HEK293 (cell line): ENCODE measurements around the gene SLBP.

Experiments used
- CTCF ChIA-PET: fragments of 350-600 bp; formaldehyde crosslinking; extraction: SDS; loops from one replicate; lab custom pipeline; 2021; ENCODE audit warnings: antibody characterized with exemption; lab: Yijun Ruan, JAX
- POLR2A ChIA-PET: fragments of 300-600 bp; formaldehyde crosslinking; extraction: SDS; loops from one replicate; lab custom pipeline; 2020; ENCODE audit warnings: antibody characterized with exemption, inconsistent platforms; lab: Yijun Ruan, JAX
- H3K27ac ChIP-seq: fragments of 200-500 bp; sonication (Bioruptor generic); 2 replicates; pipeline ENCODE4 v1.5.1; 2014; ENCODE audit warnings: low read depth, low read length, control low read depth, inconsistent platforms; ENCODE audit errors: extremely low read depth
- H3K36me3 ChIP-seq, 2 experiments: fragments of 200-500 bp in 1 of 2; sonication (Bioruptor generic) in 1 of 2; 1 replicate in 1 of 2; 2 replicates in 1 of 2; pipeline ENCODE4 v1.5.1; 2014 to 2017; ENCODE audit warnings: inconsistent platforms in 2 of 2, low read length in 2 of 2; ENCODE audit not compliant: control insufficient read depth in 2 of 2, insufficient read depth in 1 of 2
- H3K4me1 ChIP-seq: fragments of 200-500 bp; sonication (Bioruptor generic); 2 replicates; pipeline ENCODE4 v1.5.1; 2014; ENCODE audit warnings: mild to moderate bottlenecking, low read length, inconsistent platforms; ENCODE audit not compliant: control insufficient read depth, insufficient read depth
- H3K4me3 ChIP-seq: 2 replicates; pipeline ENCODE4 v1.5.1; 2011; ENCODE audit warnings: low read depth, mild to moderate bottlenecking, control low read depth, low read length, moderate library complexity
- H3K9me3 ChIP-seq: fragments of 200-500 bp; sonication (Bioruptor generic); 2 replicates; pipeline ENCODE4 v1.5.1; 2014; ENCODE audit warnings: low read depth, low read length, inconsistent platforms; ENCODE audit not compliant: control insufficient read depth, insufficient read depth
- EGR2 ChIP-seq: fragments of 450-650 bp; formaldehyde crosslinking; IDR thresholded peaks from 2 replicates; pipeline ENCODE4 v1.5.1; 2016; ENCODE audit warnings: low read depth, missing biosample characterization, missing genetic modification characterization
- KLF9 ChIP-seq: fragments of 450-650 bp; formaldehyde crosslinking; IDR thresholded peaks from 2 replicates; pipeline ENCODE4 v1.5.1; 2016; ENCODE audit warnings: missing biosample characterization, missing genetic modification characterization, low read depth
- WT1 ChIP-seq: fragments of 450-650 bp; formaldehyde crosslinking; IDR thresholded peaks from 2 replicates; pipeline ENCODE4 v1.5.1; 2016; ENCODE audit warnings: missing biosample characterization, missing genetic modification characterization
- YY2 ChIP-seq: fragments of 450-650 bp; formaldehyde crosslinking; IDR thresholded peaks from 2 replicates; pipeline ENCODE4 v1.5.1; 2016; ENCODE audit warnings: missing biosample characterization, missing genetic modification characterization
- ZNF146 ChIP-seq: fragments of 450-650 bp; formaldehyde crosslinking; IDR thresholded peaks from 2 replicates; pipeline ENCODE4 v1.5.1; 2016; ENCODE audit warnings: missing biosample characterization, missing genetic modification characterization
- ZNF174 ChIP-seq: fragments of 450-650 bp; formaldehyde crosslinking; IDR thresholded peaks from 2 replicates; pipeline ENCODE4 v1.5.0; 2017; ENCODE audit warnings: missing biosample characterization, mild to moderate bottlenecking, missing genetic modification characterization
- ZNF211 ChIP-seq: fragments of 450-650 bp; formaldehyde crosslinking; IDR thresholded peaks from 2 replicates; pipeline ENCODE4 v1.5.1; 2016; ENCODE audit warnings: low read depth, missing biosample characterization, missing genetic modification characterization
- ZNF354C ChIP-seq: fragments of 450-650 bp; formaldehyde crosslinking; IDR thresholded peaks from 2 replicates; pipeline ENCODE4 v1.5.1; 2016; ENCODE audit warnings: missing biosample characterization, missing genetic modification characterization, low read depth, borderline replicate concordance
- ZNF426 ChIP-seq: fragments of 450-650 bp; formaldehyde crosslinking; IDR thresholded peaks from 2 replicates; pipeline ENCODE4 v1.5.1; 2017; ENCODE audit warnings: missing biosample characterization, missing genetic modification characterization, mild to moderate bottlenecking, inconsistent platforms, moderate library complexity
- ZNF561 ChIP-seq: fragments of 450-650 bp; IDR thresholded peaks from 2 replicates; pipeline ENCODE4 v1.5.1; 2018; ENCODE audit warnings: missing biosample characterization, missing genetic modification characterization, borderline replicate concordance
- ZNF785 ChIP-seq: fragments of 450-650 bp; formaldehyde crosslinking; IDR thresholded peaks from 2 replicates; pipeline ENCODE4 v1.5.1; 2016; ENCODE audit warnings: missing biosample characterization, missing genetic modification characterization
- ZNF843 ChIP-seq: fragments of 450-650 bp; formaldehyde crosslinking; IDR thresholded peaks from 2 replicates; pipeline ENCODE4 v1.5.1; 2016; ENCODE audit warnings: missing biosample characterization, missing genetic modification characterization
- TF ChIP-seq, protein P1 (sequence below): fragments of 450-650 bp; formaldehyde crosslinking; IDR thresholded peaks from 2 replicates; pipeline ENCODE4 v1.5.1; 2016; ENCODE audit warnings: missing biosample characterization, missing genetic modification characterization
- TF ChIP-seq, protein P2 (sequence below): fragments of 450-650 bp; formaldehyde crosslinking; IDR thresholded peaks from 2 replicates; pipeline ENCODE4 v1.5.1; 2016; ENCODE audit warnings: missing biosample characterization, missing genetic modification characterization
- TF ChIP-seq, protein P3 (sequence below): fragments of 450-650 bp; formaldehyde crosslinking; IDR thresholded peaks from 2 replicates; pipeline ENCODE4 v1.5.1; 2017; ENCODE audit warnings: missing biosample characterization, missing genetic modification characterization
- TF ChIP-seq, protein P4 (sequence below): fragments of 450-650 bp; formaldehyde crosslinking; IDR thresholded peaks from 2 replicates; pipeline ENCODE4 v1.5.1; 2016; ENCODE audit warnings: missing biosample characterization, missing genetic modification characterization, low read depth
- TF ChIP-seq, protein P5 (sequence below): fragments of 450-650 bp; formaldehyde crosslinking; IDR thresholded peaks from 2 replicates; pipeline ENCODE4 v1.5.1; 2016; ENCODE audit warnings: missing biosample characterization, missing genetic modification characterization
- TF ChIP-seq, protein P6 (sequence below): fragments of 450-650 bp; formaldehyde crosslinking; IDR thresholded peaks from 2 replicates; pipeline ENCODE4 v1.5.1; 2016; ENCODE audit warnings: missing biosample characterization, missing genetic modification characterization

The SLBP gene

DNA sequence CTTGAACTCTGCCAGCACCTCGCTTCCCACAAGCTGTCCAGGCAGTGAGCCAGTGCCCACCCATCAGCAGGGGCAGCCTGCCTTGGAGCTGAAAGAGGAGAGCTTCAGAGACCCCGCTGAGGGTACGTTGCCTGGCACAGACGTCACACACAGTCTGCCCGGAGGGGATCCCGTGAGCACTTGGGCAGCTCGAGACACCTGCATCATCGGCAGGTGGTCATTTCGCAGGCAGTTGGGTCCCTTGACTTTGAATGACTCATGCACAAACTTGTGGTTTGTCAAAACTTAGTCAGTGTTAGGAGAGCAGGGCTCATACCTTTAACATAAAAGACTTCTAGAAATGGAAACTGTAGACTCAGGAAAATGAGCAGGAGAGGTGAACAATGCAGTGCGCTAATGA, 19.1 kb upstream of the SLBP start:
- Histone ChIP-seq H3K4me1 (no peaks in the 10 kb centered on the region), H3K4me3 (no peak overlapping the region), H3K27ac (no peak overlapping the region), H3K36me3 (peaks cover 22 to 98% of the 10 kb centered on the region in 2 experiments; a peak in 2 of 3 replicates), H3K9me3 (no peaks in the 10 kb centered on the region)
- ChIA-PET CTCF (interaction anchor here (0.6 to 7.6 kb wide), 4 partner anchors 15 to 157 kb away, joined by 3 to 61 read pairs (median 4); no protein-coding TSS in a partner anchor), POLR2A (interaction anchor here (1.0 kb wide), 1 partner anchor 19 kb away, joined by 3 read pairs; the partner anchor contains the start of gene SLBP)
- TF ChIP-seq WT1 (tag by site-specific recombination) (no peak), ZNF561 (tag by site-specific recombination) (no peak), ZNF211 (tag by site-specific recombination) (no peak), ZNF426 (tag by site-specific recombination) (no peak), KLF9 (tag by site-specific recombination) (no peak), ZNF785 (tag by site-specific recombination) (no peak), ZNF354C (tag by site-specific recombination) (no peak)
- TF ChIP-seq, protein P1, sequence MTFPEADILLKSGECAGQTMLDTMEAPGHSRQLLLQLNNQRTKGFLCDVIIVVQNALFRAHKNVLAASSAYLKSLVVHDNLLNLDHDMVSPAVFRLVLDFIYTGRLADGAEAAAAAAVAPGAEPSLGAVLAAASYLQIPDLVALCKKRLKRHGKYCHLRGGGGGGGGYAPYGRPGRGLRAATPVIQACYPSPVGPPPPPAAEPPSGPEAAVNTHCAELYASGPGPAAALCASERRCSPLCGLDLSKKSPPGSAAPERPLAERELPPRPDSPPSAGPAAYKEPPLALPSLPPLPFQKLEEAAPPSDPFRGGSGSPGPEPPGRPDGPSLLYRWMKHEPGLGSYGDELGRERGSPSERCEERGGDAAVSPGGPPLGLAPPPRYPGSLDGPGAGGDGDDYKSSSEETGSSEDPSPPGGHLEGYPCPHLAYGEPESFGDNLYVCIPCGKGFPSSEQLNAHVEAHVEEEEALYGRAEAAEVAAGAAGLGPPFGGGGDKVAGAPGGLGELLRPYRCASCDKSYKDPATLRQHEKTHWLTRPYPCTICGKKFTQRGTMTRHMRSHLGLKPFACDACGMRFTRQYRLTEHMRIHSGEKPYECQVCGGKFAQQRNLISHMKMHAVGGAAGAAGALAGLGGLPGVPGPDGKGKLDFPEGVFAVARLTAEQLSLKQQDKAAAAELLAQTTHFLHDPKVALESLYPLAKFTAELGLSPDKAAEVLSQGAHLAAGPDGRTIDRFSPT (tag by site-specific recombination): no peak
- TF ChIP-seq, protein P2, sequence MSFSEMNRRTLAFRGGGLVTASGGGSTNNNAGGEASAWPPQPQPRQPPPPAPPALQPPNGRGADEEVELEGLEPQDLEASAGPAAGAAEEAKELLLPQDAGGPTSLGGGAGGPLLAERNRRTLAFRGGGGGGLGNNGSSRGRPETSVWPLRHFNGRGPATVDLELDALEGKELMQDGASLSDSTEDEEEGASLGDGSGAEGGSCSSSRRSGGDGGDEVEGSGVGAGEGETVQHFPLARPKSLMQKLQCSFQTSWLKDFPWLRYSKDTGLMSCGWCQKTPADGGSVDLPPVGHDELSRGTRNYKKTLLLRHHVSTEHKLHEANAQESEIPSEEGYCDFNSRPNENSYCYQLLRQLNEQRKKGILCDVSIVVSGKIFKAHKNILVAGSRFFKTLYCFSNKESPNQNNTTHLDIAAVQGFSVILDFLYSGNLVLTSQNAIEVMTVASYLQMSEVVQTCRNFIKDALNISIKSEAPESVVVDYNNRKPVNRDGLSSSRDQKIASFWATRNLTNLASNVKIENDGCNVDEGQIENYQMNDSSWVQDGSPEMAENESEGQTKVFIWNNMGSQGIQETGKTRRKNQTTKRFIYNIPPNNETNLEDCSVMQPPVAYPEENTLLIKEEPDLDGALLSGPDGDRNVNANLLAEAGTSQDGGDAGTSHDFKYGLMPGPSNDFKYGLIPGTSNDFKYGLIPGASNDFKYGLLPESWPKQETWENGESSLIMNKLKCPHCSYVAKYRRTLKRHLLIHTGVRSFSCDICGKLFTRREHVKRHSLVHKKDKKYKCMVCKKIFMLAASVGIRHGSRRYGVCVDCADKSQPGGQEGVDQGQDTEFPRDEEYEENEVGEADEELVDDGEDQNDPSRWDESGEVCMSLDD (tag by site-specific recombination): no peak
- TF ChIP-seq, protein P3, sequence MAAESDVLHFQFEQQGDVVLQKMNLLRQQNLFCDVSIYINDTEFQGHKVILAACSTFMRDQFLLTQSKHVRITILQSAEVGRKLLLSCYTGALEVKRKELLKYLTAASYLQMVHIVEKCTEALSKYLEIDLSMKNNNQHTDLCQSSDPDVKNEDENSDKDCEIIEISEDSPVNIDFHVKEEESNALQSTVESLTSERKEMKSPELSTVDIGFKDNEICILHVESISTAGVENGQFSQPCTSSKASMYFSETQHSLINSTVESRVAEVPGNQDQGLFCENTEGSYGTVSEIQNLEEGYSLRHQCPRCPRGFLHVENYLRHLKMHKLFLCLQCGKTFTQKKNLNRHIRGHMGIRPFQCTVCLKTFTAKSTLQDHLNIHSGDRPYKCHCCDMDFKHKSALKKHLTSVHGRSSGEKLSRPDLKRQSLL (tag by site-specific recombination): no peak

DNA sequence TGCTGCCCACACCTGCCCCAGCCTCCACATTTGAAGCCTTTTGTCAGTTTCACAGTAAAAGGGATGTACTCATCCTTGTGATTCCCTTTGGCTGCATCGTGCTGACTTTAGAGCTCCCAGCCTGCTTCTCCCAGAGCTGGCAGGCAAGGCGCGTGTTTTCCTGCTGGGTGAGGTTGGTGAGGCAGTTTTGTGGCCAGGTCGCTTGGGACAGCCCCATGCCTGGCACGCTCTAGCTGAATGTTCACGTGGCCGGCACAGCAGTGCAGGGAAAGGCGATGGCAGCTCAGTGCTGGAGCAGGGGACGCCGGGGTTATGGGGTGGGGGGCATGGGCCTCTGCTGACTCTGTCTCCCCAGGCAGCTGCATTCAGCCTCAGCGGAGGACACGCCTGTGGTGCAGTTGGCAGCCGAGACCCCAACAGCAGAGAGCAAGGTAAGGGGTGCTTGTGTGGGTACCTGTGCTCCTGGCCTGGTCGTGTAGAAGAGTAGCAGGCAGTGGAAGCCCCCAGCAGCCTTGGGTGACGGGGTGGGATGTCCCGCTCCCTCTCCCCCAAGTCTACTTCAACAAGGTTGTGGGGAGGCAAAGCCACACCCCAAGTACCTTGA, 18.5 kb upstream of the SLBP start:
- H3K4me1 ChIP-seq: no peaks in the 10 kb centered on the region
- no peak overlapping the region for H3K4me3 ChIP-seq
- no peaks in the 10 kb centered on the region for H3K9me3 ChIP-seq
- no peak overlapping the region for H3K27ac ChIP-seq
- ChIA-PET CTCF (interaction anchor here (0.6 to 7.6 kb wide), 6 partner anchors 16 to 346 kb away, joined by 3 to 61 read pairs (median 4); no protein-coding TSS in a partner anchor), POLR2A (interaction anchor here (1.0 to 1.2 kb wide), 2 partner anchors 11 to 18 kb away, joined by 3 to 4 read pairs; partner anchors contain the start of gene SLBP)
- H3K36me3 ChIP-seq: peaks cover 19 to 98% of the 10 kb centered on the region in 2 experiments; a peak in 2 of 3 replicates
- TF ChIP-seq ZNF146 (tag by site-specific recombination): no peak
- TF ChIP-seq ZNF843 (tag by site-specific recombination): no peak
- TF ChIP-seq EGR2 (tag by site-specific recombination): no peak
- TF ChIP-seq ZNF354C (tag by site-specific recombination): no peak
- TF ChIP-seq YY2 (tag by site-specific recombination): no peak
- no peak for TF ChIP-seq ZNF174 (tag by site-specific recombination)
- TF ChIP-seq, protein P4, sequence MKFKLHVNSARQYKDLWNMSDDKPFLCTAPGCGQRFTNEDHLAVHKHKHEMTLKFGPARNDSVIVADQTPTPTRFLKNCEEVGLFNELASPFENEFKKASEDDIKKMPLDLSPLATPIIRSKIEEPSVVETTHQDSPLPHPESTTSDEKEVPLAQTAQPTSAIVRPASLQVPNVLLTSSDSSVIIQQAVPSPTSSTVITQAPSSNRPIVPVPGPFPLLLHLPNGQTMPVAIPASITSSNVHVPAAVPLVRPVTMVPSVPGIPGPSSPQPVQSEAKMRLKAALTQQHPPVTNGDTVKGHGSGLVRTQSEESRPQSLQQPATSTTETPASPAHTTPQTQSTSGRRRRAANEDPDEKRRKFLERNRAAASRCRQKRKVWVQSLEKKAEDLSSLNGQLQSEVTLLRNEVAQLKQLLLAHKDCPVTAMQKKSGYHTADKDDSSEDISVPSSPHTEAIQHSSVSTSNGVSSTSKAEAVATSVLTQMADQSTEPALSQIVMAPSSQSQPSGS (tag by site-specific recombination): no peak
- TF ChIP-seq, protein P5, sequence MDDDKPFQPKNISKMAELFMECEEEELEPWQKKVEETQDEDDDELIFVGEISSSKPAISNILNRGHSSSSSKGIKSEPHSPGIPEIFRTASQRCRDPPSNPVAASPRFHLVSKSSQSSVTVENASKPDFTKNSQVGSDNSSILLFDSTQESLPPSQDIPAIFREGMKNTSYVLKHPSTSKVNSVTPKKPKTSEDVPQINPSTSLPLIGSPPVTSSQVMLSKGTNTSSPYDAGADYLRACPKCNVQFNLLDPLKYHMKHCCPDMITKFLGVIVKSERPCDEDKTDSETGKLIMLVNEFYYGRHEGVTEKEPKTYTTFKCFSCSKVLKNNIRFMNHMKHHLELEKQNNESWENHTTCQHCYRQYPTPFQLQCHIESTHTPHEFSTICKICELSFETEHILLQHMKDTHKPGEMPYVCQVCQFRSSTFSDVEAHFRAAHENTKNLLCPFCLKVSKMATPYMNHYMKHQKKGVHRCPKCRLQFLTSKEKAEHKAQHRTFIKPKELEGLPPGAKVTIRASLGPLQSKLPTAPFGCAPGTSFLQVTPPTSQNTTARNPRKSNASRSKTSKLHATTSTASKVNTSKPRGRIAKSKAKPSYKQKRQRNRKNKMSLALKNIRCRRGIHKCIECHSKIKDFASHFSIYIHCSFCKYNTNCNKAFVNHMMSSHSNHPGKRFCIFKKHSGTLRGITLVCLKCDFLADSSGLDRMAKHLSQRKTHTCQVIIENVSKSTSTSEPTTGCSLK (tag by site-specific recombination): no peak
- TF ChIP-seq, protein P6, sequence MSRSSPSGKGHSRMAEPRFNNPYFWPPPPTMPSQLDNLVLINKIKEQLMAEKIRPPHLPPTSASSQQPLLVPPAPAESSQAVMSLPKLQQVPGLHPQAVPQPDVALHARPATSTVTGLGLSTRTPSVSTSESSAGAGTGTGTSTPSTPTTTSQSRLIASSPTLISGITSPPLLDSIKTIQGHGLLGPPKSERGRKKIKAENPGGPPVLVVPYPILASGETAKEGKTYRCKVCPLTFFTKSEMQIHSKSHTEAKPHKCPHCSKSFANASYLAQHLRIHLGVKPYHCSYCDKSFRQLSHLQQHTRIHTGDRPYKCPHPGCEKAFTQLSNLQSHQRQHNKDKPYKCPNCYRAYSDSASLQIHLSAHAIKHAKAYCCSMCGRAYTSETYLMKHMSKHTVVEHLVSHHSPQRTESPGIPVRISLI (tag by site-specific recombination): no peak
